Suprapubic skin (tissue), 4 donors: Measurements from ENCODE around the gene MORC1. TPM values are rescaled to one million over a fixed set of nuclear protein-coding genes. Genes with fewer than 3 reads are reported as not detected.

ENCODE experiments used
- DNase-seq, 2 donors: peaks; one replicate each; pipeline ENCODE4 v3.0.0-alpha.2; 2019; ENCODE audit warnings: low spot score in 2 of 2
- H3K27ac ChIP-seq: fragments of 200-600 bp; sonication (generic); one replicate; pipeline ENCODE4 v1.5.1; 2019
- H3K27me3 ChIP-seq: fragments of 200-600 bp; sonication (generic); one replicate; pipeline ENCODE4 v1.5.1; 2019
- H3K36me3 ChIP-seq: fragments of 200-600 bp; sonication (generic); one replicate; pipeline ENCODE4 v1.5.1; 2019
- H3K4me1 ChIP-seq: fragments of 200-600 bp; sonication (generic); one replicate; pipeline ENCODE4 v1.5.1; 2019
- H3K4me3 ChIP-seq: fragments of 200-600 bp; sonication (generic); one replicate; pipeline ENCODE4 v1.5.1; 2019; ENCODE audit warnings: mild to moderate bottlenecking
- H3K9me3 ChIP-seq: fragments of 200-600 bp; sonication (generic); one replicate; pipeline ENCODE4 v1.5.1; 2019
- EP300 ChIP-seq: sonication (generic); formaldehyde crosslinking; IDR thresholded peaks from one replicate; pipeline ENCODE4 v1.6.1; 2017; ENCODE audit warnings: antibody characterized with exemption
- POLR2A ChIP-seq, 2 donors: fragments of 450-650 bp; IDR thresholded peaks; one replicate each; pipeline ENCODE4 v1.6.1; 2017; ENCODE audit warnings: antibody characterized with exemption in 2 of 2, mild to moderate bottlenecking in 2 of 2, moderate library complexity in 2 of 2
- POLR2AphosphoS5 ChIP-seq, 3 donors: sonication (generic); formaldehyde crosslinking; IDR thresholded peaks; one replicate each; pipeline ENCODE4 v1.6.1; 2017; ENCODE audit warnings: antibody characterized with exemption in 3 of 3
- WGBS: methylation state at CpG from one replicate; pipeline ENCODE4 v1.1.5; 2018; 5-methylcytosine and 5-hydroxymethylcytosine counted together
- total RNA-seq, 4 donors: library from RNA; depleted of rRNA; stranded (reverse); fragments of >200 nt; gene quantifications; one replicate each; pipeline ENCODE4 v1.1.0, GENCODE V29; 2016
- TF ChIP-seq, protein P1 (sequence below), 2 donors: fragments of 200-600 bp in 1 of 2; fragments of 450-650 bp in 1 of 2; sonication (generic) in 1 of 2; IDR thresholded peaks; one replicate each; pipeline ENCODE4 v1.5.1; 2016 to 2019; ENCODE audit warnings: antibody characterized with exemption in 2 of 2, mild to moderate bottlenecking in 1 of 2, moderate library complexity in 1 of 2

The MORC1 gene
- total RNA-seq, 4 donors from 2014 or later: not detected

DNA sequence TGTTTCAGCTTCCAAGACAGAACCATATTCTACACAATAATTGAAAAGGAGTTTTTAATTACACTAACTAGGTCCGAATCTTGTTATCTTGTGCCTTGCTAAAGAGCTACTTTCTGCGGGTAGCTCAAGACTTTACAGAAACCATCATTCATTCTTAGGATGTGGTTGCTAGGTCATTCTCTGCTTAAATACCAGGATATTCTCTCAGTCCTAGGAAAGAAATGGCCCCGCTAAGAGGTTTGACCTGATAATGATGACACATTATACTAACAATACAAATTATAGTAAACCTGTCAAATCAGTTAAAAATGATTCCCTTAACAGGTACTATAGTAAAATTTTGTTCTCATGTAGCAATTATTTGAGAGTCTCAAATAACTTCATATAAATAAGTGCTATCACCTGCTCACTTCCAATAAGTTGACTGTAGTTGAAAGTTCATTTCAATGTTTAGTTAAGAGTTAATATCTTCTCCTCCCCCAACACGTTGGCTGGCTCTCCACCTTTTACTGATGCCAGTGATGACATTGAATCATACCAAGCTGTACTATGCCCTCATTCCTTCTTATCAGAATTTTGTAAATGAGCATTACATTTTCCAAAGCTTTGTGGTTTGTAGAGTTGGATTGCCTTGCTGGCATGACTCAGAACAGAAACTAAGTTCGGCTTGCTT, 15.0 kb upstream of the MORC1 start:
- 76% methylated on average over 5 of the region's 5 CpGs for WGBS
- TF ChIP-seq POLR2AphosphoS5 (IDR thresholded peaks at IDR 0.05) (no peak), POLR2A (IDR thresholded peaks at IDR 0.05) (no peak), EP300 (no peak)
- TF ChIP-seq, protein P1, sequence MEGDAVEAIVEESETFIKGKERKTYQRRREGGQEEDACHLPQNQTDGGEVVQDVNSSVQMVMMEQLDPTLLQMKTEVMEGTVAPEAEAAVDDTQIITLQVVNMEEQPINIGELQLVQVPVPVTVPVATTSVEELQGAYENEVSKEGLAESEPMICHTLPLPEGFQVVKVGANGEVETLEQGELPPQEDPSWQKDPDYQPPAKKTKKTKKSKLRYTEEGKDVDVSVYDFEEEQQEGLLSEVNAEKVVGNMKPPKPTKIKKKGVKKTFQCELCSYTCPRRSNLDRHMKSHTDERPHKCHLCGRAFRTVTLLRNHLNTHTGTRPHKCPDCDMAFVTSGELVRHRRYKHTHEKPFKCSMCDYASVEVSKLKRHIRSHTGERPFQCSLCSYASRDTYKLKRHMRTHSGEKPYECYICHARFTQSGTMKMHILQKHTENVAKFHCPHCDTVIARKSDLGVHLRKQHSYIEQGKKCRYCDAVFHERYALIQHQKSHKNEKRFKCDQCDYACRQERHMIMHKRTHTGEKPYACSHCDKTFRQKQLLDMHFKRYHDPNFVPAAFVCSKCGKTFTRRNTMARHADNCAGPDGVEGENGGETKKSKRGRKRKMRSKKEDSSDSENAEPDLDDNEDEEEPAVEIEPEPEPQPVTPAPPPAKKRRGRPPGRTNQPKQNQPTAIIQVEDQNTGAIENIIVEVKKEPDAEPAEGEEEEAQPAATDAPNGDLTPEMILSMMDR (IDR thresholded peaks at IDR 0.05): no peak
- no peaks in the 10 kb centered on the region for H3K4me1 ChIP-seq
- no peak for DNase-seq
- no peak overlapping the region for H3K4me3 ChIP-seq
- no peaks in the 10 kb centered on the region for H3K27me3 ChIP-seq
- no peaks in the 10 kb centered on the region for H3K9me3 ChIP-seq
- no peaks in the 10 kb centered on the region for H3K36me3 ChIP-seq
- no peak overlapping the region for H3K27ac ChIP-seq

DNA sequence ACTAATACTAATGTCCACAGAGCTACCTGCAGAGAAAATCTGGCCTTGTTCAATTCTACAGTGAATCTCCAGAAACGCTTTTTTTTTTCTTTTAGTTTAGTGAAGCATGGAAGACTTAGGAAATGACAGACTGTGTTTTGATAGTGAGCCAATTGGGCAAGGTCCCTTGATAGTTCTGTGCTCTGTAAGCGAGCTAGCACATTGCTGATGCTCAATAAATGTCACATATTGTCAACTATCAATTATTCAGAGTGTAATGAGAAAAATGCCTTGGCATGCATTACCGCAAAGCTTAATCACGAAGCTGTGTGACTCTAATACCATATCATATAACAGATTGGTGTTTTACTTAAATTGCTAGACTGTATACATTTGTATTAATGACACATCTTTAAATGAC, 13.3 kb upstream of the MORC1 start:
- no peak for TF ChIP-seq POLR2AphosphoS5 (IDR thresholded peaks at IDR 0.05)
- TF ChIP-seq POLR2A (IDR thresholded peaks at IDR 0.05): no peak
- TF ChIP-seq, protein P1 (IDR thresholded peaks at IDR 0.05): no peak
- no peak for TF ChIP-seq EP300
- WGBS: 54% methylated on average over 4 of the region's 4 CpGs
- no peak overlapping the region for H3K4me3 ChIP-seq
- H3K27me3 ChIP-seq: no peaks in the 10 kb centered on the region
- H3K4me1 ChIP-seq: no peaks in the 10 kb centered on the region
- H3K27ac ChIP-seq: no peak overlapping the region
- no peaks in the 10 kb centered on the region for H3K36me3 ChIP-seq
- DNase-seq: no peak
- no peaks in the 10 kb centered on the region for H3K9me3 ChIP-seq

DNA sequence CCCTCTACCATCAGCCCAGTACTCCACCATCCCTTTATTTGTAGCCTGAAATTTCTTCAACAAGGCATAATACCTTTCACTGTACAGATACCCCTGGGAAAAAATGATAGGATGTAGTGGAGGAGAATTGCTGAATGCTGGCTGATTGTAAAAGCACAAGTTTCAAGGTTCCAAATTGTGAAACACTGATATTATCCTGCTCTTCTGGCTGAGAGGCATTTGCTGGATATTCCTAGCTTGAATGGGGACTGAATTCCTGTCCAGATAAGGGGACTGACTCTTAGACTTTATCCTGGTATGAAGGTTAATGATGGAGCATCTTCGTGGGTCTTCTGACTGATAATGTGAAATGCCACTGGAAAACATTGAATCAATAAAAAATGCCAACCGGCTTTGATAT, 9.6 kb upstream of the MORC1 start:
- 78% methylated on average over 2 of the region's 2 CpGs for WGBS
- Histone ChIP-seq H3K36me3 (no peaks in the 10 kb centered on the region), H3K9me3 (no peaks in the 10 kb centered on the region), H3K4me1 (no peaks in the 10 kb centered on the region), H3K27ac (no peak overlapping the region), H3K4me3 (no peak overlapping the region), H3K27me3 (no peaks in the 10 kb centered on the region)
- TF ChIP-seq POLR2AphosphoS5 (IDR thresholded peaks at IDR 0.05) (no peak), EP300 (no peak), POLR2A (IDR thresholded peaks at IDR 0.05) (no peak)
- TF ChIP-seq, protein P1 (IDR thresholded peaks at IDR 0.05): no peak
- DNase-seq: no peak

DNA sequence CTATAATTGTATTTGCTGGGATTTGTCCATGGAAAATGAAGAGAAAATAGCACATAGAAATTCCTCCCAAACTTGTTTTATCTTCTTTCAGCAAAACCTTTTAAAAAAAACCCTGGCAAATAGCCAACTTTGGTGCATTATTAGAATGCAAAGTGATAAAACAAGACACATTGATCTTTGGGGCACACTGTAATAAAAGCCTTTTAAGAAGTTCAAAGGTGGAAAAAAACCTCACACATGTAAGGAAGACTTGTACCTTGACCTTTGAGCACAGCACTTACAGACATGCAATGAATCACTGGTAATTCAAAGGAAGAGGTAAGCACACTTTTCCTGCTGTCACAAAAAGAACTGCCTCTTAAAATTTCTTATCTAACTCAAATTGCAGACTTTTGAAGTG, 8.0 kb upstream of the MORC1 start:
- no peaks in the 10 kb centered on the region for H3K9me3 ChIP-seq
- no peaks in the 10 kb centered on the region for H3K36me3 ChIP-seq
- no peaks in the 10 kb centered on the region for H3K27me3 ChIP-seq
- no peaks in the 10 kb centered on the region for H3K4me1 ChIP-seq
- no peak for DNase-seq
- H3K4me3 ChIP-seq: no peak overlapping the region
- H3K27ac ChIP-seq: no peak overlapping the region
- TF ChIP-seq, protein P1 (IDR thresholded peaks at IDR 0.05): no peak

DNA sequence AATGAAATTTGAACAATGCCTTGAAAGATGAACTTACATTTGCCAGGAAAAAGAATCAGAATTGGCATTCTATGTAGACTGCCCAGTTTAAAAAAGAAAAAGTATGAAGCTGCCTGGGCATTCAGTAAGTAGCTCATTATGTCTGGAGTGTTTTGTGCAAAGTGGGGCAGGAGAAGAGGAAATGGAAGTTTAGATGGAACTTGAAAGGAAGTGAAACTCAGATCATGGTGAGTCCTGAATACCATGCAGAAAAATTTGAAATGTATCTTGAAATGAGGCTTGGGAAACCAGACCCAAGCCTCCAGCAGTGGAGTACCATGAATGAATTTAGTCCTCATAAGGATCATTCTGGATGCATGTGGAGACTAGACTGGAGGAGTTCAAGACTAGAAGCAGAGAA, 4.8 kb upstream of the MORC1 start:
- Histone ChIP-seq H3K4me3 (no peak overlapping the region), H3K4me1 (no peaks in the 10 kb centered on the region), H3K36me3 (no peaks in the 10 kb centered on the region), H3K9me3 (no peaks in the 10 kb centered on the region), H3K27me3 (no peaks in the 10 kb centered on the region), H3K27ac (no peak overlapping the region)
- no peak for TF ChIP-seq EP300
- TF ChIP-seq, protein P1 (IDR thresholded peaks at IDR 0.05): no peak
- no peak for TF ChIP-seq POLR2A (IDR thresholded peaks at IDR 0.05)
- TF ChIP-seq POLR2AphosphoS5 (IDR thresholded peaks at IDR 0.05): no peak
- no peak for DNase-seq
